GM19372 (cell line): ENCODE data around the gene BABAM2.
"Not testable (repeated sequence)": the region's sequence is repeated elsewhere in the genome, so short reads cannot be mapped to it uniquely, and the experiment has no call there.

Experiments
- ATAC-seq: cut with Tn5 transposase; IDR thresholded peaks from one replicate; pipeline ENCODE4 v1.9.1; 2021; ENCODE audit warnings: mild to moderate bottlenecking, low read depth, moderate library complexity; ENCODE audit not compliant: unreplicated experiment

Gene BABAM2

DNA sequence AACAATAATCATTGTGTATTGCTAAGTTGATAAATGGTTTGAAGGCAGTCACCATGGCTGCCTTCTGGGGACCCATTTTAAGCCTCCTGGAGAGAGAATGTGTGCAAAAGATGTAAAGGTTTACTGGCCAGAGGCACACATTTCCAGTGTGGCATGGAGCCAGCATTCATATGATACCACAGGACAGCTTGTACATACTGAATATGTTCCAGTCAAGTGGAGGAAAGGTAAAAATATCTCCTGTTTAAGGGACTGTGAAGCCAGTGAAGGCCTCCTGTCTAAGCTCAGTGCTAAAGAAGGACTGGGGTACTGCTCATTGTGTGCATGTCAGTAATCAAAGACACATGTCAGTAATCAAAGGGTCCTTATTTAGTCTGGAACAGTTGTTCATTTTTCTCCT, 119.2 kb downstream of the BABAM2 start:
- no peak for ATAC-seq

DNA sequence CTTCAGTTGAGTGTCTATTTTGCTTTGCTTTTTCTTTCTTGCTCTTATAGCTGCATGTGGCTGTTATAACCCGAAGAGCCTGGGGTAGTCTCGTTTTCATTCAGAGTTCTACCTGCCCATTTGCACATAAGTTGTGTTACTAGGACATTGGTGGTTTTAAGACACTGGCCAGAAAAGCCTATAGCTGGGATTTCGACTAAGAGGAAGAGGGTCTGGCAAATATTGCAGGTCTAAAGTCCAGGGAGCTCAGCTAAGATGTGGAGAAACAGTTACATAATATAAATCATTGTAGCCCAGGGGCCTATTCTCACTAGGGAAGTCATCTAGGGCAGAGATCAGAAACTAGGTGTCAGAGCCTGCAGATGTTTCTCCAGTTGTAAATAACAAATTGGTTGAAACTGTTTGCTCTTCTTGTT, 120.8 kb downstream of the BABAM2 start:
- no peak for ATAC-seq

DNA sequence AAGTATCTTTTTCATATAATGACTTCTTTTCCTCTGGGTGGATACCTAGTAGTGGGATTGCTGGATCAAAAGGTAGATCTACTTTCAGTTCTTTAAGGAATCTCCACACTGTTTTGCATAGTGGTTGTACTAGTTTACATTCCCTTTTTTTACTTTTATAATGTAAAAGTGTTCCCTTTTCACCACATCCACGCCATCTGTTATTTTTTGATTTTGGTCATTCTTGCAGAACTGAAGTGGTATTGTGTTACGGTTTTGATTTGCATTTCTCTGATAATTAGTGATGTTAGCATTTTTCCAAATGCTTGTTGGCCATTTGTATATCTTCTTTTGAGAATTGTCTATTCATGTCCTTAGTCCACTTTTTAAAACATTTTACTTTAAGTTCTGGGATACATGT, 127.9 kb downstream of the BABAM2 start:
- not testable (repeated sequence) for ATAC-seq

DNA sequence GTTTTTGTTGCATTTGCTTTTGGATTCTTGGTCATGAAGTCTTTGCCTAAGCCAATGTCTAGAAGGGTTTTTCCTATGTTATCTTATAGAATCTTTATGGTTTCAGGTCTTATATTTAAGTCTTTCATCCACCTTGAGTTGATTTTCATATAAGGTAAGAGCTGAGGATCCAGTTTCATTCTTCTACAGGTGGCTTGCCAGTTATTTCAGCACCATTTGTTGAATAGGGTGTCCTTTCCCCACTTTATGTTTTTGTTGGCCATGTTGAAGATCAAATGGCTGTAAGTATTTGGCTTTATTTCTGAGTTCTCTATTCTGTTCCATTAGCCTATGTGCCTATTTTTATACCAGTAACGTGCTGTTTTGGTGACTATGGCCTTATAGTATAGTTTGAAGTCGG, 129.0 kb downstream of the BABAM2 start:
- ATAC-seq, result not testable (repeated sequence)

DNA sequence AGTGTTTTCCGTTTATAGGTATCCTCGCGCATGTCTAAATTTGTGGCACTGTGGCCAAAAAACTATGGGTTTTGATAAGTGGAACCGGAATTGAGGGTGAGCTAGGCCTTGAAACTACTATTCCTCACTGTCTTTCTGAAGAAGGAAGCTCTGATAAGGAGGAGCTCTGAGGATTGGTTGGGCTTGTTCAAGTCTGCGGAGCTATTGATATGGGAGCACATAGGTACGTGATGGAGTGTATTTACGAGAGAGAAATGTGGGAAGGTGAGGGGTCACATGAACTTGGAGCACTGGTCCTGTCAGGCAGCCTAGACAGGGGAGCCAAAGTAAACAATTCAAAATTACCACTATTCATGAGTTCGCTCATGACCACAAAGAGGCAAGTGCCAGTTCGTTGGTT, 131.4 kb downstream of the BABAM2 start:
- no peak for ATAC-seq

DNA sequence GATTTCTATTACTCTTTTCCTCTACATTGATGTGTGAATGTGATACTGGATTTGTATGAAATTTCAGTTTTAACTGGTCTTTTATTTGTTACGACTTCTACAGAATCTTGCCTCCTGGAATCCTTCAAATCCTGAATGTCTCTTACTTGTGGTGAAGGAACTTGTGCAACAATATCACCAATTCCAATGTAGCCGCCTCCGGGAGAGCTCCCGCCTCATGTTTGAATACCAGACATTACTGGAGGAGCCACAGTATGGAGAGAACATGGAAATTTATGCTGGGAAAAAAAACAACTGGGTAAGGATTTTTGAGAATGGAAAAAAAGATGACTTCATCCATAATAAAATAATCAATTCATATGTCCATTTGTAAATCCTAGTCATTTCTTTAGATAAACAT, 134.6 kb downstream of the BABAM2 start:
- ATAC-seq, result no peak

DNA sequence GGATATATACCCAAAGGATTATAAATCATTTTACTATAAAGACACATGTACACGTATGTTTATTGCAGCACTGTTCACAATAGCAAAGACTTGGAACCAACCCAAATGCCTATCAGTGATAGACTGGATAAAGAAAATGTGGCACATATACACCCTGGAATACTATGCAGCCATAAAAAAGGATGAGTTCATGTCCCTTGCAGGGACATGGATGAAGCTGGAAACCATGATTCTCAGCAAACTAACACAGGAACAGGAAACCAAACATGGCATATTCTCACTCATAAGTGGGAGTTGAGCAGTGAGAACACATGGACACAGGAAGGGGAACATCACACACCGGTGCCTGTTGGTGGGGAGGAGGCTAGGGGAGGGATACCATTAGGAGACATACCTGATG, 135.7 kb downstream of the BABAM2 start:
- not testable (repeated sequence) for ATAC-seq

DNA sequence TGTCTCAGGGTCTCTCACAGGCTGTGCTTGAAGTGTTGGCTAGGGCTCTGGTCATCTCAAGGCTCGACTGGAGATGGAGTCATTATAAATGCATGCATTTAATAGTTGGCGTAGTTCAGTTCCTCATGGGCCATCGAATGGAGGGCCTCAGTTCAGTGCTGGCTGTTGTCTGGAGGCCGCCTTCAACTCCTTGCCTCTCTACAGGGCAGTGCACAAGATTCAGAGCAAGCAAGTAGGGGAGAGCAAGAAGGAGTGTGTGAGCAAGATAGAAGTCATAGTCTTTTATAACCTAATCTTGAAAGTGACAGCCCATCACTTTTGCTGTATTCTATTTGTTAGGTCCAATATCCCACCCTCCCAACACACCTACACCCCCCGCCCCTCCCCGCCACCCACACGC, 137.5 kb downstream of the BABAM2 start:
- ATAC-seq, result no peak

DNA sequence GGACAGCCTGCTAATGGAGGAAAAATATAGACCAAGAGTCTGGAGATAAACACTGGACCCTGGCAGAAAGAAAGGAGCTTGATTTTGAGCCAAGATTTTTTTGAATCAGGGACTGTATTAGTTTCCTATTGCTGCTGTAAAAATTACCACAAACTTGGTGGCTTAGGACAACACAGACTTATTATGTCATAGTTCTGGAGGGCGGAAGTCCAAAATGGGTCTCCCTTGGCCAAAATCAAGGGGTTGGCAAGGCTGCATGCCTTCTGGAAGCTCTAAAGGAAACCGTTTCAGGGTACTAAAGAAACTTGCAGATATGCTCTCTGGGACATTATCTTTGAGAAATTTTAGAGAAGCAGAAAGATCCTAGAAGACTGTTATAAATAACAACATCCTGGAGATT, 140.1 kb downstream of the BABAM2 start:
- no peak for ATAC-seq

DNA sequence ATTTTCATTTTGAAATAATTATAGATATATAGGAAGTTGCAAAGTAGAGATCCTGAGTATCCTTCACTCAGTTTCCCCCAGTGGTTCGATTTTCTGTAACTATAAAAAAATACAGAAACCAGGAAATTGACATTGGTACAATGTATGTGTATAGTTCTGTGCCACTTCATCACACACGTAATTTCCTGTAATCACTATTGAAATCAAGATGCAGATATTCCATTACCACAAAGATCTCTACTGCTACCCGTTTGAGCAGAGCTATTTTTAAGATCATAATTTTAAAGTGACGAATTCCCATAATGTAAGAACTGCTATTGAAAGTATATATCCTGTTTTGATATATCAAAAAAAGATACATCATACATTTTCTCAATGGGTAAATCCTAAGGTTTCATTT, 142.3 kb downstream of the BABAM2 start:
- no peak for ATAC-seq

DNA sequence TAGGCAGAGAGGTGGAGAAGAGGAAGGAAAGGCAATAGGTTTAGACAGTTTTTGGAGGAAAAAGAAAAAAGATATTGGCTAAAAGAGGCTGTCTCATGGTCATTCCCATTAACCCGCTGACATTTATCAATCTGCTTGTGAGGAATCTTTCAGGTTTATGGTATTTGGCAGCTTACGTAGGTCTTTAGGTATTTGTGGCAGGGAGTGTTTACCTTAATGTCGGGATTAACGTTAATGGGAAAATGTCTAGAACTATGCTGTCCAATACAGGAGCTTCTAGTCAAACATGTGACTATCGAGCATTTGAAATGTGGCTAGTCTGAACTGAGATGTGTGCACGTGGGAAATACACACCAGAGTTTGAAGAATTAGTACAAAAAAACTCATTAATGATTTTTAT, 144.2 kb downstream of the BABAM2 start:
- no peak for ATAC-seq

DNA sequence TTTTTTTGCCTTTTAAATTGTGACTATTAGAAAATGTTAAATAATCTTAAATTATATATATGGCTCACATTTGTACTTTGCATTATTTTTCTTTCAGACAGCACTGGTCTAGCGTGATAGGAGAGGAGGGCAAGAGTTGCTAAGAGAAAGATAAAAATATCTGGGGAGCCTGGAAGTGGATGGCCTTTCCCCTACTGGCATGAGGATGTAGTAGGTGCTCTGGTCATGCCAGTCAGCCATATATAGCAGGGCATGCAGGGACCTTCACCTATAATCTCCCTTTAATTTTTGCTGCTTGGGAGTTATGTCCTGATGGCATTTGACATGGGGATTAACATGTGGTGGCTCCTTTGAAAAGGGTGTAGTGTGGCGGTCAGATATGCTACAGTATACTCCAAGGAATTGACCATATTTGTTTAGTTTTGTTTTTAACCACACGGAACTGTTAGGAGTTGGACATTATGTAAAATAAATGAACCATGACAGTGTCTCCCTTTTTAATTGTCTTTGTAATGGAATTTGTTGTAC, 144.7 kb downstream of the BABAM2 start:
- no peak for ATAC-seq

DNA sequence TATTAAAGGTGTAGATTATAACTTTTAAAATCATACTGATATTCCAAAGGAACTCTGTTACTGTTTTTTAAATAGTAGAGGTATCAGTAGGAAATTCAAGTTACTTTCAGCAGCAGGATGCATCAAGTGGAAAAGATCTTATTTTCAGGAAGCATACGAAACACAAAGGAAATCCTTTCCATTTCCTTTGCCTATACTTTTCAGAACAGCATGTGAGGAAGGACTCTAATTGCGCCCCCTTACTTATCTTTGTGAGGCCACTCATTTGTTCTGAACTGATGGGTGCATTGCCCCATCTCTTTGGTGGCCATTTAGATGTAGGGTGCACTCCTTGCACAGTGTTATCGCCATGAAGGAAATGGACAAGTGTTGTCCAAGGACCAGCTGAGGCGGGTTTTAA, 145.3 kb downstream of the BABAM2 start:
- ATAC-seq, result no peak

DNA sequence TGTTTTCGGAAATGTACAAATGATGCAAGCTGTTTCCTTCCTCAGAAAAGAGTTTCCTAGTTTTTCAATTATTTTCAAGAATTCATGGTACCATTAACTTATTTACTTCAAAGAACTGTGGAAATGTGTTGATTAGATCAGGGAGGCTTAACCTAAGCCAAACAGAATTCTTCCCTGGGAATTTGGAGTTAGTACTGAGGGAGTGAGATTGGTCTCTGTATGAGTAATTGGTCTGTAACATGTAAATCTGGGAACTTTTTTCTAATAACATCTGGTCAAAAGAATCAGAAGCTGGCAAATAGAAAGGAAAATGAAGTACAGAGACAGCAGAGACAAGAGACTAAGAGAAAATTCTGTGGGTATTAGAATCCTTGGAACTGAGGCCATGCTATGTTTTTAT, 145.8 kb downstream of the BABAM2 start:
- no peak for ATAC-seq

DNA sequence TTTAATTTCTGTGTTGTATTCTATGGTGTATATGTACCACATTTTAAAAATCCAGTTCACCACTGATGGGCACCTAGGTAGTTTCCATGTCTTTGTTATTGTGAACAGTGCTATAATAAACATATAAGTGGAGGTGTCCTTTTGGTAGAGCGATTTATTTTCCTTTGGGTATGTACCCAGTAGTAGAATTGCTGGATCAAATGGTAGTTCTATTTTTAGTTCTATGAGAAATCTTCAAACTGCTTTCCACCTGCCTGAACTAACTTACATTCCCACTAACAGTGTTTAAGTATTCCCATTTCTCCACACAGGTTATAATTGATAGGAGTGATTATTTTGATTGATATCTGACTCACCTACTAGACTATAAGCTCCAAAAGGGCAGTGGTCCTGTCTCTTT, 148.2 kb downstream of the BABAM2 start:
- ATAC-seq, result no peak

DNA sequence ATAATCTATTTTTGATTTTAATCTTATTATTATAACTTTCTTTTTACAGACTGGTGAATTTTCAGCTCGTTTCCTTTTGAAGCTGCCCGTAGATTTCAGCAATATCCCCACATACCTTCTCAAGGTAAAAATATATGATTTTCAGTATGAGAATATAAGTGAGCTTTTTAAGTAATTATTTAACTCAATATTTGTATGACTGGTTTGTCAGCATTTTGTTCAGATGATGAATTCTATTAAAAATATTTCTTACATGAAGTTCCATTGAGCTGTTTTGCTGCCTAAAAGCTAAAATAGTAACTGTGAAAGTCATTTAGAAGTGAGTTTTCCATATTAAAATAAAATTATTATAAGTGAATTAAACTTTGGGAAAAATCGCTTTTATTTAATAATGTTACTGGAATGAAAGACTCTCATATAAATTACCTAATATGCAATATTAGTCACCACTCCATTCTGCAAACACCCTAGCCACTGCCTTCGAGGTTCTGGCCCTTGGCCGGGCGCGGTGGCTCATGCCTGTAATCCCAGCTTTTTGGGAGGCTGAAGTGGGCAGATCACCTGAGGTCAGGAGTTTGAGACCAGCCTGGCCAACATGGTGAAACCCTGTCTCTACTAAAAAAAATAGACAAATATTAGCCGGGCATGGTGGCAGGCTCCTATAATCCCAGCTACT, 155.3 kb downstream of the BABAM2 start:
- ATAC-seq, result no peak

DNA sequence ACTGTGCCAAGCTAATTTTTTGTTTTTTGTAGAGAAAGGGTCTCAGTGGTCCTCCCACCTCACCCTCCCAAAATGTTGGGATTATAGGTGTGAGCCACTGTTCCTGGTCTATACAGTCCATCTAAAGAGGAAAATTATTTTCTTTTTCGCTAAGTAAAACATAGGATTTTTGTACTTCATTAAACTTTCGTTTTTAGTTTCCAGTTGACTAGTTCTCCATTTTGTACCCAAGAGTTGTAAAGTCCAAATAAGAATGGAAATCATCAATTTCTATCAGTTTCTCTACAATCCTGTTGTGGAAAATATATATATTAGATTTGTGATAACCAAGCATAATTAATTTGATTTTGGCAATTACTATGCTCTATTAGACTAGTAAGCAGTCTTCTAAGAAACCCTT, 156.4 kb downstream of the BABAM2 start:
- ATAC-seq, result no peak

DNA sequence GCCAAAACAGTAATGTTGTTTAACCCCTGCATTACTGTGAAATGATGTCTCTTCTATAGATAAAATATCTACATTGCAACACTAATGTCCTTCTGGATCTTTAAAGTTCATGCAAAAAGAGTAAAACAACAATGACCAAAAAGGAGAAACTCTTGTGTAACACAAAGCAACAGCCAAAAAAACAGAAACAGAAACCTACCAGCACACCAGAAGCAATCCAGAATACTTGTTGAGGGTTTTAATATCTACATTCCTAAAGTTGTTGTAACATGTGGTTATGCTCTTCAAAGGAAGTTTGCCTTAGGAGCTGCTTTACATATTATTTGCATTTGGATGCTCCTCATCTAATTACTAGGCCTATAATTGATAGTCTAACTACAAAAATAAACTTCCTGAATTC, 157.2 kb downstream of the BABAM2 start:
- ATAC-seq, result no peak

DNA sequence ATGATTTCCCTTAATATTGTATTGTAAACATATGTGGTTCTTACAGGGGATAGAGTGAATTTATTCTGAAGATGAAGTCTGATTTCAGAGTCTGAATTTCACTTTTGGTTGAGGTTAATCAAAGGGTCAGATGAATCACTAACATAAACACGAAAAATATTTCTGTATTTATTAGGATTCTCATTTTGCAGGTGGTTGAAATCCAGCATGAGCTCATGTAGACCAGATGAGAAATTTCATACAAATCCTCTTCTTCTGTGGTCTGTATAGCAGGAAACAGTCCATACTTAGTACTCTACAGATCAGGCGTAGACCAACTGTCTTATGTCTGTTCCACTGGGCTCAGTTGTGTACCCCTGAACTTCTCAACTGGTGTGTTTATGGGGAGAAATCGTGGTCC, 157.8 kb downstream of the BABAM2 start:
- no peak for ATAC-seq

DNA sequence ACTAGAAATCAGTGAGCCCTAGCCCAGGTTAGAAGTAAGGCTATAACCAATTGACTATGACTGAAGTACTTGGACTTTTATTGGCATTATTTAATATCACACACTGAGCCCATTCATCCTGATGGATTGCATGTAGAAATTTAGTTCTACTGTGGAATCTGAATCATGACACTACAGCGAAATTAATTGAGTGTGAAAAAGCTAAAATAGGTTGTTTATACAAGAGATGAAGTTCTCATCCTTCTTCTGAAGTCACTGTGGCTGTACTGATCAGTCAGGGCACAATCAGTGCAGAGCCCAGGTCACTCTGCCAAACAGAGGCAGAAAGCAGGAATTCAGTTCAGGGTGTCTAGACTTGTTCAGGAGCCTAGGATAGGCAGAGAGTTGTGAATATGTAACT, 158.9 kb downstream of the BABAM2 start:
- ATAC-seq, result no peak

DNA sequence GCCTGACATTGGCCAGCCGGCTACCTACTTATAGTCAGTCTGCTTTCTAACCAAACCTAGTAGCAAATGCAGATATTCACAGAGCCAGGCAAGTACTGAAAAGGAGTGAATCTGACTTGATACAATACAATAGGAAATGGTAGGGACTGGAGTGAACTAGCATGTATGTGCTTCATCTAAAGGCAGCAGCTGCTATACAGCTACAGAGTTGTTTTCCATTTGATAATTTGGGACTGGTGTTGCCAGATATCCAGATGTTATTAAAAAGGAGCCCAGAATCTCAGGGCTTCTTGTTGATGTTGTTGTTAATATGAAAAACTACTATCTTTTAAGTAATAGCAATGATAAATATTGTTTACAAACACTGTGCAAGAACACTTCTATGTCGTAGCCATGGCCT, 159.4 kb downstream of the BABAM2 start:
- ATAC-seq, result no peak

DNA sequence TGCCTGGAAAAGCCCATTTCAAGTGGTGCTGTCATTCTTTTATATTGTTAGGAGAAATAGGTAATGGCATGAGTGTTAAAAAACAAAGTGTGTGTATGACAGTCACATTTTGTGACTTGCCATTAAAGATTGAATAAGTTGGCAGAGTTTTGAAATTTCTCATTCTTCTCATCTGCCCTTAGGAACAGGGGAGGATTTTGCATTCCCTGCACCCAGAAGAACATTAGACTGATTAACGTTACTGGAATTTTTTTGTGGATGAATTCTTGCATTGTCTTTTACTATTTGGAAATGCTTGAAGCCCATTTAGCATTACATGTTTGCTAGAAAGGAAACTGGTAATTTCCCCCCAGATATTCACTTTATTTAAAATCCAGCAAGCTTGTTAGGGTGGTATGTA, 162.2 kb downstream of the BABAM2 start:
- no peak for ATAC-seq

DNA sequence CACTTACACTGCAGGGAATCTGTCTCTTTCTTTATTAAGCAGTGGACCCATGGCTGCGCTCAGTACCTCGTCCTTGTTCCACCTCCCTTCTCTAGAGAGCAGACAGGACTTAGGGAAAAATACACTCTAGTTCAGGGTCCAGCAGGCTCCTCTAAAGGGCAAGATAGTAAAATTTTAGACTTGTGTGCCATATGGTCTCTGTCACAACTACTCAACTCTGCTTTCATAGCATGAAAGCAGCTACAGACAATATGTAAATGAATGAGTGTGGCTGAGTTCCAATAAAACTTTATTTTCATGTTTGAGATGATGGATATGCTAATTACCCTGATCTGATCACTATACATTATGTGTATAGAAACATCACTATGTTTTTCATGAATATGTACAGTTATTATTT, 163.1 kb downstream of the BABAM2 start:
- no peak for ATAC-seq
